Transverse colon (tissue), 4 donors: ENCODE measurements around the gene CD151. TPM values are rescaled to one million over a fixed set of nuclear protein-coding genes. Genes with fewer than 3 reads are reported as not detected.

Experiments
- DNase-seq: peaks from one replicate; pipeline ENCODE4 v3.0.0-alpha.2; 2019
- H3K27ac ChIP-seq, 4 donors: fragments of 200-600 bp; sonication (generic); 2 replicates each; pipeline ENCODE4 v1.5.1; 2016 to 2018; ENCODE audit warnings: inconsistent platforms in 4 of 4
- H3K27me3 ChIP-seq: fragments of 200-600 bp; sonication (generic); 2 replicates; pipeline ENCODE4 v1.5.1; 2017; ENCODE audit warnings: inconsistent platforms
- H3K36me3 ChIP-seq, 4 donors: fragments of 200-600 bp; sonication (generic); 2 replicates each; pipeline ENCODE4 v1.5.1; 2017 to 2019; ENCODE audit warnings: inconsistent platforms in 4 of 4
- H3K4me1 ChIP-seq, 4 donors: fragments of 200-600 bp; sonication (generic); 2 replicates each; pipeline ENCODE4 v1.5.1; 2017 to 2020; ENCODE audit warnings: inconsistent platforms in 4 of 4
- H3K4me3 ChIP-seq, 4 donors: fragments of 200-600 bp; sonication (generic); 1 replicate in 1 of 4; 2 replicates in 3 of 4; pipeline versions ENCODE4 v1.5.1 to v1.6.1; 2017 to 2019; ENCODE audit warnings: inconsistent platforms in 4 of 4
- H3K9me3 ChIP-seq, 2 donors: fragments of 200-600 bp; sonication (generic); 2 replicates each; pipeline ENCODE4 v1.5.1; 2017 to 2019; ENCODE audit warnings: inconsistent platforms in 2 of 2
- CTCF ChIP-seq, 5 experiments: fragments of 200-600 bp in 3 of 5; fragments of 450-650 bp in 2 of 5; sonication (generic) in 3 of 5; IDR thresholded peaks; 1 replicate in 2 of 5; 2 replicates in 3 of 5; pipeline ENCODE4 v1.5.1; 2016 to 2017; ENCODE audit warnings: antibody characterized with exemption in 5 of 5, inconsistent platforms in 3 of 5, mild to moderate bottlenecking in 2 of 5, moderate library complexity in 1 of 5
- EP300 ChIP-seq: sonication (generic); formaldehyde crosslinking; IDR thresholded peaks from one replicate; pipeline ENCODE4 v1.6.1; 2017; ENCODE audit warnings: antibody characterized with exemption, low read depth
- POLR2A ChIP-seq: fragments of 450-650 bp; IDR thresholded peaks from one replicate; pipeline ENCODE4 v1.6.1; 2016; ENCODE audit warnings: antibody characterized with exemption, mild to moderate bottlenecking, moderate library complexity
- POLR2AphosphoS5 ChIP-seq, 3 donors: sonication (generic); formaldehyde crosslinking; IDR thresholded peaks; one replicate each; pipeline ENCODE4 v1.6.1; 2016; ENCODE audit warnings: antibody characterized with exemption in 3 of 3
- WGBS, 2 donors: methylation state at CpG; one replicate each; pipeline ENCODE4 v1.1.5; 2018; ENCODE audit warnings: low coverage in 1 of 2; 5-methylcytosine and 5-hydroxymethylcytosine counted together
- in situ Hi-C, 4 donors: fragments of 200-750 bp; cut with MboI; loops; one replicate each; pipeline versions ENCODE4 v1.15.0 to v1.15.1; 2017; ENCODE audit warnings: low sequenced_read_pairs in 3 of 4, low pct_ligation_motif_present in 1 of 4, low pct_unique_long_range_greater_than_20kb in 1 of 4
- intact Hi-C: fragments of 100-400 bp; cut with DNase I; formaldehyde crosslinking; loops from one replicate; pipeline ENCODE4 v1.15.1; 2023; ENCODE audit warnings: low total_unique reads
- total RNA-seq, 4 donors: library from RNA; depleted of rRNA; stranded (reverse); fragments of >200 nt; gene quantifications; one replicate each; pipeline ENCODE4 v1.1.0, GENCODE V29; 2016

CD151 gene
- total RNA-seq, 4 donors from 2014 or later = 252 to 650 (median 429) TPM

- in situ Hi-C loops = no loop called here
- WGBS, 2 donors = 0% methylated on average over 39 of the region's 53 CpGs; no CpG with 5 or more reads in 1 of the 2 donors
- H3K27me3 ChIP-seq = peaks cover 18% of the 10 kb centered on the region
- peak overlapping the region; percentile 62 to 98 (median 83) for H3K4me3 ChIP-seq
- H3K9me3 ChIP-seq = no peaks in the 10 kb centered on the region
- peak in 1 of 5 experiments; percentile 16 for TF ChIP-seq CTCF (IDR thresholded peaks at IDR 0.05)
- no peak for TF ChIP-seq POLR2A
- no peak for TF ChIP-seq POLR2AphosphoS5 (IDR thresholded peaks at IDR 0.05)
- no peak for DNase-seq
- intact Hi-C loops = loop anchor here (5.0 kb wide), 1 partner anchor 1919 kb away; no protein-coding TSS in a partner anchor
- H3K36me3 ChIP-seq = peaks cover 0 to 8% (median 3%) of the 10 kb centered on the region in 4 donors
- H3K4me1 ChIP-seq = peaks cover 21 to 73% (median 50%) of the 10 kb centered on the region in 4 donors
- peak overlapping the region; percentile 88 to 94 (median 90) for H3K27ac ChIP-seq
Observed at GRCh38 chr11:843086-843734, 10.5 kb downstream of the CD151 start.

GRCh38 chr11:843818-844692, 11.3 kb downstream of the CD151 start:
- 7% methylated on average over 20 of the region's 25 CpGs; no CpG with 5 or more reads in 1 of the 2 donors for WGBS, 2 donors
- in situ Hi-C loops = no loop called here

GRCh38 chr11:844693-845644, 12.2 kb downstream of the CD151 start:
- peaks cover 0 to 1% (median 0%) of the 10 kb centered on the region in 4 donors for H3K36me3 ChIP-seq
- no peak for TF ChIP-seq EP300
- peak; percentile 56 to 61 (median 57) for TF ChIP-seq POLR2AphosphoS5 (IDR thresholded peaks at IDR 0.05)
- H3K4me3 ChIP-seq = peak overlapping the region; percentile 27 to 98 (median 83)
- in situ Hi-C loops (no loop called here), intact Hi-C loops (loop anchor here (5.0 kb wide), 1 partner anchor 1917 kb away; no protein-coding TSS in a partner anchor)
- 45% methylated on average over 18 of the region's 31 CpGs; no CpG with 5 or more reads in 1 of the 2 donors for WGBS, 2 donors
- H3K9me3 ChIP-seq = no peaks in the 10 kb centered on the region
- DNase-seq = peak; percentile 79
- peaks cover 30 to 70% (median 52%) of the 10 kb centered on the region in 4 donors for H3K4me1 ChIP-seq
- H3K27me3 ChIP-seq = peaks cover 33% of the 10 kb centered on the region
- peak overlapping the region; percentile 88 to 94 (median 90) for H3K27ac ChIP-seq

More at GRCh38 chr11:843818-844692, 11.3 kb downstream of the CD151 start:
- DNase-seq = peak; percentile 83
- Histone ChIP-seq H3K27ac (peak overlapping the region; percentile 88 to 94 (median 90)), H3K4me1 (peaks cover 27 to 73% (median 49%) of the 10 kb centered on the region in 4 donors), H3K4me3 (peak overlapping the region; percentile 62 to 98 (median 83)), H3K27me3 (peaks cover 27% of the 10 kb centered on the region), H3K36me3 (peaks cover 0 to 8% (median 3%) of the 10 kb centered on the region in 4 donors), H3K9me3 (no peaks in the 10 kb centered on the region)
- intact Hi-C loops = loop anchor here (5.0 kb wide), 1 partner anchor 1918 kb away; no protein-coding TSS in a partner anchor
- TF ChIP-seq POLR2A (peak; percentile 55), POLR2AphosphoS5 (IDR thresholded peaks at IDR 0.05) (peak; percentile 82 to 84 (median 83)), EP300 (peak; percentile 69), CTCF (IDR thresholded peaks at IDR 0.05) (no peak)

GRCh38 chr11:845872-846495, 13.2 kb downstream of the CD151 start:
- peaks cover 44% of the 10 kb centered on the region for H3K27me3 ChIP-seq
- TF ChIP-seq POLR2A = no peak
- TF ChIP-seq POLR2AphosphoS5 (IDR thresholded peaks at IDR 0.05) = no peak
- TF ChIP-seq CTCF (IDR thresholded peaks at IDR 0.05) = no peak
- no peak for TF ChIP-seq EP300
- no peaks in the 10 kb centered on the region for H3K9me3 ChIP-seq
- no peak overlapping the region for H3K4me3 ChIP-seq
- H3K36me3 ChIP-seq = no peaks in the 10 kb centered on the region
- DNase-seq = no peak
- in situ Hi-C loops = no loop called here
- intact Hi-C loops = no loop called here
- peak overlapping the region; percentile 88 to 94 (median 90) for H3K27ac ChIP-seq
- 54% methylated on average over 5 of the region's 8 CpGs; no CpG with 5 or more reads in 1 of the 2 donors for WGBS, 2 donors
- H3K4me1 ChIP-seq = peaks cover 26 to 65% (median 51%) of the 10 kb centered on the region in 4 donors
